Epithelial cell of proximal tubule (primary cell): Measurements from ENCODE around the gene PCNX2. TPM values are rescaled to one million over a fixed set of nuclear protein-coding genes. Genes with fewer than 3 reads are reported as not detected.

Experiments used
- DNase-seq: peaks from one replicate; pipeline ENCODE4 v3.0.0-alpha.2; 2011; ENCODE audit warnings: low read depth
- H3K4me3 ChIP-seq: 2 replicates; pipeline ENCODE4 v1.5.1; 2011; ENCODE audit warnings: low read depth, mild to moderate bottlenecking, low read length
- total RNA-seq: library from RNA; depleted of rRNA; stranded (reverse); fragments of >200 nt; gene quantifications from 2 replicates; pipeline ENCODE4 v1.2.3, GENCODE V29; 2015
- TF ChIP-seq, protein P1 (sequence below): conservative IDR thresholded peaks from 2 replicates; pipeline ENCODE4 v1.5.1; 2012; ENCODE audit warnings: low read depth, mild to moderate bottlenecking, low read length

PCNX2 gene
- total RNA-seq, 1 donor from 2014 or later = 11.4 TPM

GRCh38 chr1:233294913-233295236 is 650 bp downstream of the PCNX2 start:
- H3K4me3 ChIP-seq = peak overlapping the region; percentile 85
- TF ChIP-seq, protein P1, sequence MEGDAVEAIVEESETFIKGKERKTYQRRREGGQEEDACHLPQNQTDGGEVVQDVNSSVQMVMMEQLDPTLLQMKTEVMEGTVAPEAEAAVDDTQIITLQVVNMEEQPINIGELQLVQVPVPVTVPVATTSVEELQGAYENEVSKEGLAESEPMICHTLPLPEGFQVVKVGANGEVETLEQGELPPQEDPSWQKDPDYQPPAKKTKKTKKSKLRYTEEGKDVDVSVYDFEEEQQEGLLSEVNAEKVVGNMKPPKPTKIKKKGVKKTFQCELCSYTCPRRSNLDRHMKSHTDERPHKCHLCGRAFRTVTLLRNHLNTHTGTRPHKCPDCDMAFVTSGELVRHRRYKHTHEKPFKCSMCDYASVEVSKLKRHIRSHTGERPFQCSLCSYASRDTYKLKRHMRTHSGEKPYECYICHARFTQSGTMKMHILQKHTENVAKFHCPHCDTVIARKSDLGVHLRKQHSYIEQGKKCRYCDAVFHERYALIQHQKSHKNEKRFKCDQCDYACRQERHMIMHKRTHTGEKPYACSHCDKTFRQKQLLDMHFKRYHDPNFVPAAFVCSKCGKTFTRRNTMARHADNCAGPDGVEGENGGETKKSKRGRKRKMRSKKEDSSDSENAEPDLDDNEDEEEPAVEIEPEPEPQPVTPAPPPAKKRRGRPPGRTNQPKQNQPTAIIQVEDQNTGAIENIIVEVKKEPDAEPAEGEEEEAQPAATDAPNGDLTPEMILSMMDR = no peak
- DNase-seq = no peak

- no peak for DNase-seq
- no peak overlapping the region for H3K4me3 ChIP-seq
- TF ChIP-seq, protein P1 = no peak
Measured at GRCh38 chr1:233293556-233294446, 1.7 kb downstream of the PCNX2 start.

- TF ChIP-seq, protein P1 = no peak
- DNase-seq = no peak
- H3K4me3 ChIP-seq = no peak overlapping the region
Measured at GRCh38 chr1:233290396-233291034, 5.0 kb downstream of the PCNX2 start.

DNA sequence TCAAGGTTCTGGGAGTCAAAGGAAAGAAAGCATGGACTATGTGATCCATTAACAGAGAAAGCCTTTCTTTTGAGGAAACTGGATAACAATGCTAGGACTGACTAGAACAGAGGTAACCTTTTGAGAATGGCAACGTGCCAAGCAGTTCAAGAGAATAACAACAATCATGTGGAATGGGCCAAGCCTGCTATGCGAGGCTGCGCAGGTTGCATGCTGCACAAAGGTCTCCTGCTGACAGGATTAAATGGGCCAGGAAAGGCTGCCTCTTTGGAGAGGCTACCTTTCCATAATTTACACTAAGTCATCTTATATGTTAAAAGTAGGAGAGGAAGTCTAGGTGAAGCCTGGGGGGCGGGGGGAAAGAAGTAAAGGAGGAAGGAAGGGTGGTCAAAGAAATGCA is 5.8 kb downstream of the PCNX2 start:
- H3K4me3 ChIP-seq = no peak overlapping the region
- no peak for DNase-seq
- TF ChIP-seq, protein P1 = no peak

DNA sequence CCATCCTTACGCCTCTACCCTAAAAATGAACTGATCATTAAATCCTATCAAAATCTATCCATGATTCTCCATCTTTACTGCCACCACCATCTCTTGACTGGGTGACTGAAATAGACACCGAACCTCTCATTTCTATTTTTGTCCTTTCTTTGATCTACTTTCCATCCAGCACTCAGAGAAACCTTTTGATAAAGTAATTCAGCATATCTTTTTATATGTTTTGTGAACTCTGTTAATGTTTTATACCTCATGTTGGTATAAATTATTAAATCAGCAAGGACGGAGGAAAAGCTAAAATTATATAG is 13.0 kb downstream of the PCNX2 start:
- DNase-seq = no peak
- H3K4me3 ChIP-seq = no peak overlapping the region
- TF ChIP-seq, protein P1 = no peak

DNA sequence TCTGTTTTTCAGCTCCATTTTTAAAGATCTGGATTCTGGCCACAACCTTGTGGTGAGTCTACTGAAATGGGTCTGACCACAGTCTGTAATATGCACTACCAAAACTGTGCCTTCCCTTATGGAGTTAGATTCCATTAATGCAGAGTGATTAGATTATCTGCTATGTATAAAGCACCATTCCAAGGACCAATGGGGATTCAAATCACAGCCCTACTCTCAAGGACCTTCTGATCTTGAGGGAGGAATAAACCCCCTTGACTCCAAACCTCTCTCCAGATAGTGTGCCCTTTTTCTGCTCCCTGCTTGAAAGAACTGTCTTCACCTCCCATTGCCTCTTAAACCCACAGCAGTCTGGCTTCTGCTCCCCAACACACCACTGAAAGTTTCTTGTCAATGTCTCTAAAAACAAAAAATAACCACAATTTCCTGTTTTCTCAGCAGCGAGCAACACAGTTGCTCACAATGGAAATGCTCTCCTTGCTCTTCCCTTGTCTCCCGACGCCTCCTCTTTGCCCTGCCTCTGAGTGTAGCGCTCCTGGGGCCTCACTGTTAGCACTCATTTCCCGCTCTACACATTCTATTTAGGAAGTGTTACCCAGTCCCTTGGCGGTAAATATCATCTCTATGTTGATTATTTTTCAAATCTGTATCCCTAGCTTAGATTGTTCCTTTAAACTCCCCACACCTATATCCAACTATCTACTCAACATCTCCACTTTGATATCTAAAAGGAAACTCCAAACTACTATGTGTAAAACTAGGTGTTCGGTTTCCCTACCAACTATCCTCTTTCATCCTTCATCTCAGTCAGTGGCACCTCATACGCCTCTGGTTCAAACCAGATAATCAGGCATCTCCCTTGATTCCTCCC is 13.6 kb downstream of the PCNX2 start:
- DNase-seq = no peak
- no peak overlapping the region for H3K4me3 ChIP-seq

More for the DNA sequence above, 13.6 kb downstream of the PCNX2 start:
- TF ChIP-seq, protein P1 = no peak
